ENCODE data around the gene CDH4. TPM values are rescaled to one million over a fixed set of nuclear protein-coding genes. Genes with fewer than 3 reads are reported as not detected.
A peak's percentile ranks its signal among the peaks of the same experiment; 100 is the strongest.

The CDH4 gene
- total and polyA plus RNA-seq, 2 of the 13 experiments (the other 11 are each of a cell fraction or from before 2014, with no cell fraction given) = not detected

DNA sequence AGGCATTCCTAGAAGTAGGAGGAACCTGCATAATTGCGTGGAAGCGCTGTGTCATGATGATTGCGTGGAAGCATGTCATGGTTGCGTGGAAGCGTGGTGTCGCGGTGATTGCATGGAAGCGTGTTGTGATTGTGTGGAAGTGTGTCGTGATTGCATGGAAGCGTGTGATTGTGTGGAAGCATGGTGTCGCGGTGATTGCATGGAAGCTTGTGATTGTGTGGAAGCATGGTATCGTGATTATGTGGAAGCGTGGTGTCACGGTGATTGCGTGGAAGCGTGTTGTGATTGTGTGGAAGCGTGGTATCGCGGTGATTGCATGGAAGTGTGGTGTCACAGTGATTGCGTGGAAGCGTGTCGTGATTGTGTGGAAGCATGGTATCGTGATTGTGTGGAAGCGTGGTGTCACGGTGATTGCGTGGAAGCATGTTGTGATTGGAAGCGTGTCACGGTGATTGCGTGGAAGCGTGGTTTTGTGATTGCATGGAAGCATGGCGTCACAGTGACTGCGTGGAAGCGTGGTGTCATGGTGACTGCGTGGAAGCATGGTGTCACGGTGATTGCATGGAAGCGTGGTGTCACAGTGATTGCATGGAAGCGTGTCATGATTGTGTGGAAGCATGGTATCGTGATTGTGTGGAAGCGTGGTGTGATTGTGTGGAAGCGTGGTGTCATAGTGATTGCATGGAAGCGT is 667.8 kb downstream of the CDH4 start (continued):
- TF ChIP-seq, protein P1, sequence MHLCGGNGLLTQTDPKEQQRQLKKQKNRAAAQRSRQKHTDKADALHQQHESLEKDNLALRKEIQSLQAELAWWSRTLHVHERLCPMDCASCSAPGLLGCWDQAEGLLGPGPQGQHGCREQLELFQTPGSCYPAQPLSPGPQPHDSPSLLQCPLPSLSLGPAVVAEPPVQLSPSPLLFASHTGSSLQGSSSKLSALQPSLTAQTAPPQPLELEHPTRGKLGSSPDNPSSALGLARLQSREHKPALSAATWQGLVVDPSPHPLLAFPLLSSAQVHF (CRISPR knock-in tag; IDR thresholded peaks at IDR 0.05) = 0 out of 2 replicates have a peak, but pooled peaks have one; percentile 22
- TF ChIP-seq PHB2 (IDR thresholded peaks at IDR 0.05; ENCODE audit: partially characterized antibody) (peak; percentile 71), JUNB (CRISPR knock-in tag; IDR thresholded peaks at IDR 0.05; ENCODE audit: borderline replicate concordance) (0 out of 2 replicates have a peak, but pooled peaks have one; percentile 19), DNMT1 (CRISPR knock-in tag; IDR thresholded peaks at IDR 0.05) (no peak), CREB1 (IDR thresholded peaks at IDR 0.05) (peak; percentile 96), CREB1 (CRISPR knock-in tag; IDR thresholded peaks at IDR 0.05) (no peak)
- TF ChIP-seq, protein P2, sequence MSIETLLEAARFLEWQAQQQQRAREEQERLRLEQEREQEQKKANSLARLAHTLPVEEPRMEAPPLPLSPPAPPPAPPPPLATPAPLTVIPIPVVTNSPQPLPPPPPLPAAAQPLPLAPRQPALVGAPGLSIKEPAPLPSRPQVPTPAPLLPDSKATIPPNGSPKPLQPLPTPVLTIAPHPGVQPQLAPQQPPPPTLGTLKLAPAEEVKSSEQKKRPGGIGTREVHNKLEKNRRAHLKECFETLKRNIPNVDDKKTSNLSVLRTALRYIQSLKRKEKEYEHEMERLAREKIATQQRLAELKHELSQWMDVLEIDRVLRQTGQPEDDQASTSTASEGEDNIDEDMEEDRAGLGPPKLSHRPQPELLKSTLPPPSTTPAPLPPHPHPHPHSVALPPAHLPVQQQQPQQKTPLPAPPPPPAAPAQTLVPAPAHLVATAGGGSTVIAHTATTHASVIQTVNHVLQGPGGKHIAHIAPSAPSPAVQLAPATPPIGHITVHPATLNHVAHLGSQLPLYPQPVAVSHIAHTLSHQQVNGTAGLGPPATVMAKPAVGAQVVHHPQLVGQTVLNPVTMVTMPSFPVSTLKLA (IDR thresholded peaks at IDR 0.05) = 0 out of 2 replicates have a peak, but pooled peaks have one; percentile 9
- TF ChIP-seq, protein P3, sequence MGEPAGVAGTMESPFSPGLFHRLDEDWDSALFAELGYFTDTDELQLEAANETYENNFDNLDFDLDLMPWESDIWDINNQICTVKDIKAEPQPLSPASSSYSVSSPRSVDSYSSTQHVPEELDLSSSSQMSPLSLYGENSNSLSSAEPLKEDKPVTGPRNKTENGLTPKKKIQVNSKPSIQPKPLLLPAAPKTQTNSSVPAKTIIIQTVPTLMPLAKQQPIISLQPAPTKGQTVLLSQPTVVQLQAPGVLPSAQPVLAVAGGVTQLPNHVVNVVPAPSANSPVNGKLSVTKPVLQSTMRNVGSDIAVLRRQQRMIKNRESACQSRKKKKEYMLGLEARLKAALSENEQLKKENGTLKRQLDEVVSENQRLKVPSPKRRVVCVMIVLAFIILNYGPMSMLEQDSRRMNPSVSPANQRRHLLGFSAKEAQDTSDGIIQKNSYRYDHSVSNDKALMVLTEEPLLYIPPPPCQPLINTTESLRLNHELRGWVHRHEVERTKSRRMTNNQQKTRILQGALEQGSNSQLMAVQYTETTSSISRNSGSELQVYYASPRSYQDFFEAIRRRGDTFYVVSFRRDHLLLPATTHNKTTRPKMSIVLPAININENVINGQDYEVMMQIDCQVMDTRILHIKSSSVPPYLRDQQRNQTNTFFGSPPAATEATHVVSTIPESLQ (CRISPR knock-in tag; conservative IDR thresholded peaks at IDR 0.05) = no peak

DNA sequence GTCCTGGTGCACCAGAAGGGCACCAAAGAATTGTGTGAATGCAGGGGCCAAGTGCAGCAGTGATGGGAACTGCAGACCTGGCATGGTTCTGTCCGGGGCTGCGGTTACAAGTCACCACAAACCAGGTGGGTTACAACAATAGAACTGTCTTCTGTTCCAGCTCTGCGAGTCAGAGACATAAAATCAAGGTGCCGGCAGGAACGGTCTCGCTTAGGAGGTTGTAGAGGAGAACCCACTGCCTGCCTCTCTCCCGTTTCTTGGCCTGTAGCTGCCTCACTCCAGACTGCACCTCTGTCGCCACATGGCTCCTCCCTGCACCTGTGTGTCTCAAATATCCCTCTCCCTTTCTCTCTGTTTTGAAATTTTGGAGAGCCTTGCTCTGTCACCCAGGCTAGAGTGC is 670.4 kb downstream of the CDH4 start:
- BruUV-seq (replicated peaks) = no TSS peak
- CTCF ChIA-PET (ENCODE audit: low intra/inter-chr PET ratio, low total read pairs) = no interaction called here
- TF ChIP-seq FOXC1 (CRISPR knock-in tag; IDR thresholded peaks at IDR 0.05; ENCODE audit: borderline replicate concordance) (no peak), ZNF230 (CRISPR knock-in tag; IDR thresholded peaks at IDR 0.05) (no peak), ZNF205 (CRISPR knock-in tag; IDR thresholded peaks at IDR 0.05) (no peak), ZNF44 (CRISPR knock-in tag; IDR thresholded peaks at IDR 0.05) (no peak)
- TF ChIP-seq, protein P4, sequence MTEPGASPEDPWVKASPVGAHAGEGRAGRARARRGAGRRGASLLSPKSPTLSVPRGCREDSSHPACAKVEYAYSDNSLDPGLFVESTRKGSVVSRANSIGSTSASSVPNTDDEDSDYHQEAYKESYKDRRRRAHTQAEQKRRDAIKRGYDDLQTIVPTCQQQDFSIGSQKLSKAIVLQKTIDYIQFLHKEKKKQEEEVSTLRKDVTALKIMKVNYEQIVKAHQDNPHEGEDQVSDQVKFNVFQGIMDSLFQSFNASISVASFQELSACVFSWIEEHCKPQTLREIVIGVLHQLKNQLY (CRISPR knock-in tag; IDR thresholded peaks at IDR 0.05) = no peak
- TF ChIP-seq, protein P5, sequence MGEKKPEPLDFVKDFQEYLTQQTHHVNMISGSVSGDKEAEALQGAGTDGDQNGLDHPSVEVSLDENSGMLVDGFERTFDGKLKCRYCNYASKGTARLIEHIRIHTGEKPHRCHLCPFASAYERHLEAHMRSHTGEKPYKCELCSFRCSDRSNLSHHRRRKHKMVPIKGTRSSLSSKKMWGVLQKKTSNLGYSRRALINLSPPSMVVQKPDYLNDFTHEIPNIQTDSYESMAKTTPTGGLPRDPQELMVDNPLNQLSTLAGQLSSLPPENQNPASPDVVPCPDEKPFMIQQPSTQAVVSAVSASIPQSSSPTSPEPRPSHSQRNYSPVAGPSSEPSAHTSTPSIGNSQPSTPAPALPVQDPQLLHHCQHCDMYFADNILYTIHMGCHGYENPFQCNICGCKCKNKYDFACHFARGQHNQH (CRISPR knock-in tag; IDR thresholded peaks at IDR 0.05) = no peak

More for the DNA sequence above, 670.4 kb downstream of the CDH4 start:
- Histone ChIP-seq H3K79me2 (ENCODE audit: insufficient read depth, low read length) (no peaks in the 10 kb centered on the region), H3K9ac (ENCODE audit: insufficient read depth, low read depth, low read length) (no peak overlapping the region), H3K27ac (ENCODE audit: extremely low read length, insufficient read depth, low read length) (no peak overlapping the region), H3K36me3 (replicated peaks in 1 of 2; ENCODE audit: control insufficient read depth in 1 of 2, insufficient read depth in 2 of 2, low read length in 2 of 2) (no peaks in the 10 kb centered on the region), H3K4me1 (ENCODE audit: insufficient read depth, low read length) (no peaks in the 10 kb centered on the region), H2AFZ (ENCODE audit: low read length) (no peak overlapping the region), H3K9me3 (ENCODE audit: low read length) (no peaks in the 10 kb centered on the region), H3K4me2 (ENCODE audit: low read depth, low read length) (no peak overlapping the region), H3K4me3 (replicated peaks in 1 of 3; ENCODE audit: insufficient read depth in 1 of 3, low read depth in 2 of 3, low read length in 3 of 3) (no peak overlapping the region), H4K20me1 (ENCODE audit: insufficient read depth, low read length) (no peaks in the 10 kb centered on the region; the same call in 1 of the 2 replicates), H3K27me3 (ENCODE audit: control insufficient read depth in 1 of 2, insufficient read depth in 2 of 2, low read length in 2 of 2) (peaks cover 21 to 60% of the 10 kb centered on the region in 2 experiments)
- FAIRE-seq (no peak), DNase-seq (ENCODE audit: low spot score) (no peak), ATAC-seq (no peak)
- WGBS (ENCODE audit: low lambda C conversion rate) = 28% methylated on average over 8 of the region's 8 CpGs
- in situ Hi-C loops (cut with HindIII; ENCODE audit: extremely low pct_ligation_motif_present, low pct_unique_long_range_greater_than_20kb) = no loop called here
- POLR2A ChIA-PET = no interaction called here
- intact Hi-C loops (cut with micrococcal nuclease; ENCODE audit: unreplicated experiment) = no loop called here

Data from HepG2 (cell line).